Measurements from ENCODE around the gene CDC42EP4.

The CDC42EP4 gene

DNA sequence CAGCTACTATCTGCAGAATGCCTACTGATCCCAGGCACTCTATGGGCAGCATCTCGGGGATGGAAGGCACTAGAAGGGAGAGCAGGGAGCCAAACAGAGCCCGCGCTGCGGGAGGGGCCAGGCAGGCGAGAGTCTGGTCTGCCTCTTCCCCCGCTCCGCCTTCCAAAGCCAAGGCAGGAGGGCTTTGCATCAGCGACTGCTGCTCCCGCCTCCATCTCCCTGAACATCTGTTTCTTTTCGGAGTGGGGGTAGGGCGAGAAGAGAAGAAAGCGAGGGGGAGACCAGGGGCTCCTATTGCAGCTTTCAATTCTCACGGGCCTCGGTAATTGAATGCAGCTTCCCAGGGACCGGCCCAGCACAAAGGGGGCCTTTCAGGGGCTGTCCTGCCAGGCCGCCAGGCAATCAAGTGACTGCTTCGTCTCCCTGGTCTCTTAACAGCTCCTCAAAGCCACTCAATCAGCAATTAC is 31.4 kb upstream of the CDC42EP4 start:
- peak overlapping the region in 3 of 5 donors; percentile 22 to 37 (median 24) for H3K9ac ChIP-seq (ENCODE audit: low read length in 5 of 5)
- H3K4me3 ChIP-seq (ENCODE audit: low read depth in 1 of 5, low read length in 5 of 5) = peak overlapping the region in 3 of 5 donors; percentile 17 to 26 (median 24)
- no peak overlapping the region for H3K27ac ChIP-seq (ENCODE audit: low read depth, low read length)
- peaks cover 6 to 59% (median 35%) of the 10 kb centered on the region in 5 donors for H3K4me1 ChIP-seq (ENCODE audit: control insufficient read depth in 5 of 5, insufficient read depth in 5 of 5, low read length in 5 of 5)
- H3K36me3 ChIP-seq (ENCODE audit: control insufficient read depth in 5 of 5, insufficient read depth in 5 of 5, low read length in 5 of 5) = no peaks in the 10 kb centered on the region
- no peaks in the 10 kb centered on the region for H3K27me3 ChIP-seq (ENCODE audit: control insufficient read depth in 5 of 5, insufficient read depth in 4 of 5, low read length in 5 of 5)
- H3K9me3 ChIP-seq (ENCODE audit: control insufficient read depth in 5 of 5, low read length in 5 of 5) = no peaks in the 10 kb centered on the region

DNA sequence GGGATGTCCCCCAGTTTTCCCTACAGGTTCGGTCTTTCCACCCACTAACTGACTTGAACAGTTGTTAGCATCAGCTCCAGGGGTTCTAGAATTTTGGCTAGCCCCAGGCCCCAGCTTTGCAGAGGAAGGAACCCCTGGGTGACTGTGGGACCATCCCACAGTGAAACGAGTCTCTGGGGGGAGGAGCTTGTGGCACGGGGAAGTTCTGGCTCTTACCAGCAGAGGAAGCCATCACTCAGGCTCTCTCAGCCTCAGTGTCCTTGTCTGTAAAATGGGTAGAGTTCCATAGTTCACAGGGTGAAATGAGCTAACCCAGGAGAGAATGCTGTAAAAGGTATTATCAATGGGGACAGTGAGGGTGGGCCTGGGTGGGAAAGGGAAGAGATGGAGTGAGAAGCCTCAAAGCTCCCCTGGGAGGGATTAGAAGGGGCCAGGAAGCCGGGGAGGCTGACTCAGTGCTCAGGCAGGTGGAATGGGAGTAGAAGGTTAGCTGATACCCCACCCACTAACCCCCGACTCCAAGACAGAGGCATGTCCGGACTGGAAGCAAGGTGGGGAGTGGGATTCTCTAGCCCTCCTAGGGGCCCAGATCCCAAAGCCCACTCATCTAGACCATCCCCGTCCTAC is 30.9 kb upstream of the CDC42EP4 start:
- H3K27me3 ChIP-seq (ENCODE audit: control insufficient read depth in 5 of 5, insufficient read depth in 4 of 5, low read length in 5 of 5) = no peaks in the 10 kb centered on the region
- peak overlapping the region in 3 of 5 donors; percentile 22 to 37 (median 24) for H3K9ac ChIP-seq (ENCODE audit: low read length in 5 of 5)
- H3K36me3 ChIP-seq (ENCODE audit: control insufficient read depth in 5 of 5, insufficient read depth in 5 of 5, low read length in 5 of 5) = no peaks in the 10 kb centered on the region
- no peaks in the 10 kb centered on the region for H3K9me3 ChIP-seq (ENCODE audit: control insufficient read depth in 5 of 5, low read length in 5 of 5)
- no peak overlapping the region for H3K27ac ChIP-seq (ENCODE audit: low read depth, low read length)
- H3K4me1 ChIP-seq (ENCODE audit: control insufficient read depth in 5 of 5, insufficient read depth in 5 of 5, low read length in 5 of 5) = peaks cover 6 to 60% (median 40%) of the 10 kb centered on the region in 5 donors
- peak overlapping the region in 2 of 5 donors; percentile 24 to 26 for H3K4me3 ChIP-seq (ENCODE audit: low read depth in 1 of 5, low read length in 5 of 5)

DNA sequence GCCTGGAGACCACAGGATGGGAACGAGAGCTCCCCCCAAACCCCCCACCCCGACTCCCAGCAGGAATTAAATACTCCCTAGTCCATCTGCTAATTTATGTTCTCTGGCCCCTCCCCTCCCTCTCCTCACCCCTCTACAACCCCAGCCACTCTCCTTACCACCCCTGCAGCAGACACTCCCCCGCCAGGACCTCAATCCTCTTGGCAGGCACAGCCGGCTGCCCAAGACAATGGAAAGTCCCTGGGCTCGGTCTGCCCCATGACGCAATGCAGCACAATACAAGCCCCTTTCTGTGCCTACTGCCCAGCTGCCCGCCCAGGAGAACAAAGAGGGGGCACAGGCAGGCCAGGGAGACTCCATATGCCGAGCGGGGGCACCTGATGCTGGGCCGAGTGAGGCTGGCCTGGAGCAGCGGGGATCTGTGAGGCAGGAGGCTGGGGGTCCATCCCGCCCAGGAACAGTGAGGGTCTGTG is 30.3 kb upstream of the CDC42EP4 start:
- no peaks in the 10 kb centered on the region for H3K27me3 ChIP-seq (ENCODE audit: control insufficient read depth in 5 of 5, insufficient read depth in 4 of 5, low read length in 5 of 5)
- H3K9me3 ChIP-seq (ENCODE audit: control insufficient read depth in 5 of 5, low read length in 5 of 5) = no peaks in the 10 kb centered on the region
- no peaks in the 10 kb centered on the region for H3K36me3 ChIP-seq (ENCODE audit: control insufficient read depth in 5 of 5, insufficient read depth in 5 of 5, low read length in 5 of 5)
- peaks cover 4 to 54% (median 42%) of the 10 kb centered on the region in 5 donors for H3K4me1 ChIP-seq (ENCODE audit: control insufficient read depth in 5 of 5, insufficient read depth in 5 of 5, low read length in 5 of 5)
- no peak overlapping the region for H3K4me3 ChIP-seq (ENCODE audit: low read depth in 1 of 5, low read length in 5 of 5)
- H3K27ac ChIP-seq (ENCODE audit: low read depth, low read length) = no peak overlapping the region
- no peak overlapping the region for H3K9ac ChIP-seq (ENCODE audit: low read length in 5 of 5)

DNA sequence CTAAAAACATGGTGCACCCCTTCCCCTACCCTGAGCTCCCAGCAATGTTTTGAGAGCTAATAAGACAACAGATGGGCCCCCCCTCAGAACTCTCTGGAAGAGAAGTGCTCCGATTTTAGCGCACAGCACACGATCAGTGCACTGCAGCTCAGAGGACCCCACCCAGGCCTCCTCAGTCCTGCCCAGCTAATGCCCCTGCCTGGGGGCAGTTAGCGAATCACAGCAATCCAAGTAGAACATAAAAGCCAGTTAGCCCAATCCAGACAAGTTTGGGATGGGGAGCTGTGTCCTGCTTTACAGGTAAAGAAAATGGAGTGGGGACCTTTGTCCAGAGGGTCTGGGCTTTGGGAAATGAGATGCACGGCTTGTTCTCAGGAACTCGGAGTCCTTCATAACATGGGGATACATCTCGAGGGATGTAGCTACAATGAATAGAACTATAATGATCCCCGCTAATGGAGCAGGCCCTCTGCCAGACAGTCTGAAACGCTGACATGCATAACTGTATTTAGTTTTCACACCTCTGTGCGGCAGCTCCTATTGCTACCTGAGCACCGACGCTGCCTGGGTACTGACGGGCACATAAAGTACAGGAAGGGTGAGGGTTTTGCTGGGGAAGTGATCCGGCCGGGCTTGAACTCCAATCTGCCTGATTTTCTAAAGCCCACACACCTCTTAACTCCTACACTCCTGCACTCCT is 29.7 kb upstream of the CDC42EP4 start:
- Histone ChIP-seq H3K27ac (ENCODE audit: low read depth, low read length) (no peak overlapping the region), H3K4me1 (ENCODE audit: control insufficient read depth in 5 of 5, insufficient read depth in 5 of 5, low read length in 5 of 5) (peaks cover 4 to 55% (median 47%) of the 10 kb centered on the region in 5 donors), H3K27me3 (ENCODE audit: control insufficient read depth in 5 of 5, insufficient read depth in 4 of 5, low read length in 5 of 5) (no peaks in the 10 kb centered on the region), H3K36me3 (ENCODE audit: control insufficient read depth in 5 of 5, insufficient read depth in 5 of 5, low read length in 5 of 5) (no peaks in the 10 kb centered on the region), H3K4me3 (ENCODE audit: low read depth in 1 of 5, low read length in 5 of 5) (no peak overlapping the region), H3K9me3 (ENCODE audit: control insufficient read depth in 5 of 5, low read length in 5 of 5) (no peaks in the 10 kb centered on the region), H3K9ac (ENCODE audit: low read length in 5 of 5) (no peak overlapping the region)

DNA sequence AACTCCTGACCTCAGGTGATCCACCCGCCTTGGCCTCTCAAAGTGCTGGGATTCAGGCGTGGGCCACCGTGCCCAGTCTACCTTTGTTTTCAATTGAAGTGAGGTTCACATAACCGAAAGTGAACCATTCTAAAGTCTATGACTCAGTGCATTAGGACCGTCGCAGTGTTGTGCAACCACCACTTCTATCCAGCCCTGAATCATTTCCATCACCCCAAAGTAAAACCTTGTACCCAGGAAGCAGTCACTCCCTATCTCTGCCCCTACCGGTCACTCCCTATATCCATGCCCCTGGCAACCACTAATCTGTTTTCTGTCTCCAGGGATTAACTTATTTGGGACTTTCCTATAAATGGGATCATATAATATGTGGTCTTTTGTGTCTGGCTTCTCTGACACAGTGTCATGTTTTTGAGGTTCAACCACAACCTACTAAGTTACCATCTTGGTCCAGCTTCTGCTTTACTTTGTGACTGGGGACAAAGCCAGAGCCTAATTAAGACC is 28.3 kb upstream of the CDC42EP4 start:
- Histone ChIP-seq H3K4me3 (ENCODE audit: low read depth in 1 of 5, low read length in 5 of 5) (no peak overlapping the region), H3K9me3 (ENCODE audit: control insufficient read depth in 5 of 5, low read length in 5 of 5) (no peaks in the 10 kb centered on the region), H3K9ac (ENCODE audit: low read length in 5 of 5) (peak overlapping the region in 1 of 5 donors; percentile 17), H3K36me3 (ENCODE audit: control insufficient read depth in 5 of 5, insufficient read depth in 5 of 5, low read length in 5 of 5) (no peaks in the 10 kb centered on the region), H3K4me1 (ENCODE audit: control insufficient read depth in 5 of 5, insufficient read depth in 5 of 5, low read length in 5 of 5) (peaks cover 4 to 59% (median 47%) of the 10 kb centered on the region in 5 donors), H3K27ac (ENCODE audit: low read depth, low read length) (peak overlapping the region; percentile 57), H3K27me3 (ENCODE audit: control insufficient read depth in 5 of 5, insufficient read depth in 4 of 5, low read length in 5 of 5) (no peaks in the 10 kb centered on the region)

DNA sequence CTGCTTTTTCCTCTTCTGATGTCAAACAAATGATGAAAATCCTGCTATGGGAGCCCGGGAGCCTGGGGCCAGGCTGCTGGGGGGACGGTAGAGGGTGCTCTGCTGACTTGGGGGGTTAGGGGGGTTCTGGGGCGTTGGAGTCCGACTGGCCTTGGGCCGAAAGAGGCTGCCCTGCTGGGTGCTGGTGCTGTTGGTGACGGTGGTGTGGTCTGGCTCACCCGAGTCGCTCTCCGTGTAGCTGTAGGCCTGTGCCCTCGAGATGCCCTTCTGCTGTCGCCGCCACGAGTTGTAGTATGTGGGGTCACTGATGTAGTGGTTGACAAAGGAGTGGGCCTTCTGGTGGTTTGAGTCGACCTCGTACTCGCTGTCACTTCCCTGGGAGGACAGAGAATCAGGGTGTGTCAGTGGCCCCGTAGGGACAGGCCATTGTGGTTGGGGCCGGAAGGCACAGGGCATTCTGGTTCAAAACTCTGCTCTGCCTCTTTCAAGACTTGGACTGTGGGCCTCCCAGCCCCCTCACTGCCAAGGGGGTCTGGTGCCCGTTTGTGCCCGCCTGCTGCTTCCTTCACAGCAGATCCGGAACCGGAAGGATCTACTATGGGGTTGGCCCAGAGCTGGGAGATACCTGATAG is 26.9 kb upstream of the CDC42EP4 start:
- no peaks in the 10 kb centered on the region for H3K9me3 ChIP-seq (ENCODE audit: control insufficient read depth in 5 of 5, low read length in 5 of 5)
- no peak overlapping the region for H3K4me3 ChIP-seq (ENCODE audit: low read depth in 1 of 5, low read length in 5 of 5)
- H3K9ac ChIP-seq (ENCODE audit: low read length in 5 of 5) = no peak overlapping the region
- H3K36me3 ChIP-seq (ENCODE audit: control insufficient read depth in 5 of 5, insufficient read depth in 5 of 5, low read length in 5 of 5) = no peaks in the 10 kb centered on the region
- H3K4me1 ChIP-seq (ENCODE audit: control insufficient read depth in 5 of 5, insufficient read depth in 5 of 5, low read length in 5 of 5) = peaks cover 4 to 59% (median 45%) of the 10 kb centered on the region in 5 donors
- H3K27me3 ChIP-seq (ENCODE audit: control insufficient read depth in 5 of 5, insufficient read depth in 4 of 5, low read length in 5 of 5) = no peaks in the 10 kb centered on the region
- H3K27ac ChIP-seq (ENCODE audit: low read depth, low read length) = no peak overlapping the region

DNA sequence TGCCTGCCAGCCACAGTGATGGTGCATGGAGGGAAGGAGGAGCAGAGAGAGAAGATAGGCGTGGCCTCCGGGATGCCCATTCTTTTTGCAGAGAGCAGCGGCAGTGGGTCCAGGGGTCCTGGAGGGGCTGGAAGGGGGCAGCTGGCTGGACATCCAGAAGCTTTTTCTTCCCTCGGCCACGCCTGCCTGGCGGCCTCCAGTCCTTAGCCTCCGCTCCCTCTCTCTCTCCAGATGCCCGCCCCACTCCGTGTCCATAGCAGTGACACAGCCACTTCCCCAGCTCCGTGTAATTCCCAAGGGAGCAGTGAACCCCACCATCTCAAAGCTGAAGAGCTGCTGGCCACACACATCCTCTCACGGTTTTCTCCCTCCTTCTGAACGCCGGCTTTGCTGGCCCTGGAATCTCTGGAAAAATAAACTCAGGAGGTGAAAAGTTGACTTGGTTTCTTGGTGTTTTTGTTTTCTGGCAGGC is 26.3 kb upstream of the CDC42EP4 start:
- Histone ChIP-seq H3K27ac (ENCODE audit: low read depth, low read length) (no peak overlapping the region), H3K4me1 (ENCODE audit: control insufficient read depth in 5 of 5, insufficient read depth in 5 of 5, low read length in 5 of 5) (peaks cover 4 to 56% (median 42%) of the 10 kb centered on the region in 5 donors), H3K36me3 (ENCODE audit: control insufficient read depth in 5 of 5, insufficient read depth in 5 of 5, low read length in 5 of 5) (no peaks in the 10 kb centered on the region), H3K4me3 (ENCODE audit: low read depth in 1 of 5, low read length in 5 of 5) (no peak overlapping the region), H3K9me3 (ENCODE audit: control insufficient read depth in 5 of 5, low read length in 5 of 5) (no peaks in the 10 kb centered on the region), H3K27me3 (ENCODE audit: control insufficient read depth in 5 of 5, insufficient read depth in 4 of 5, low read length in 5 of 5) (no peaks in the 10 kb centered on the region), H3K9ac (ENCODE audit: low read length in 5 of 5) (no peak overlapping the region)

DNA sequence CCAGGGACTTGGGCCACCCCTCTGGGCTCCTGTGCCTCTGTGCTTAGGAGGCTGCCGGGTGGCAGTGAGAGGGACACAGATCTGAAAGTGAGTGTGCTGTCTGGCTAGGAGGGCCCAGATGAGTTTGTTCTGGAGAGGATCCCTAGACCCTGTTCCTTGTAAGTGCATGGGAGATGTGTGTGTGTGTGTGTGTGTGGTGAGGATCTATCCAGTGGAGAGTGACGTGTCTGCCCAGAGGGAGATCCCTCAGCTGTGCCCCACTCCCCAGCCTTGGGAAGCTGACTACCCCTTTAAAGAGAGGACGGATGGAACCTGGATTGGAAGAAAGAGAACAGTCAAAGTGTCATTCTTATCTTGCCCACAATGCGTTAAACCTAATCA is 25.5 kb upstream of the CDC42EP4 start:
- peaks cover 4 to 49% (median 35%) of the 10 kb centered on the region in 5 donors for H3K4me1 ChIP-seq (ENCODE audit: control insufficient read depth in 5 of 5, insufficient read depth in 5 of 5, low read length in 5 of 5)
- H3K27ac ChIP-seq (ENCODE audit: low read depth, low read length) = peak overlapping the region; percentile 30
- H3K9ac ChIP-seq (ENCODE audit: low read length in 5 of 5) = no peak overlapping the region
- H3K4me3 ChIP-seq (ENCODE audit: low read depth in 1 of 5, low read length in 5 of 5) = no peak overlapping the region
- H3K36me3 ChIP-seq (ENCODE audit: control insufficient read depth in 5 of 5, insufficient read depth in 5 of 5, low read length in 5 of 5) = no peaks in the 10 kb centered on the region
- no peaks in the 10 kb centered on the region for H3K27me3 ChIP-seq (ENCODE audit: control insufficient read depth in 5 of 5, insufficient read depth in 4 of 5, low read length in 5 of 5)
- no peaks in the 10 kb centered on the region for H3K9me3 ChIP-seq (ENCODE audit: control insufficient read depth in 5 of 5, low read length in 5 of 5)

DNA sequence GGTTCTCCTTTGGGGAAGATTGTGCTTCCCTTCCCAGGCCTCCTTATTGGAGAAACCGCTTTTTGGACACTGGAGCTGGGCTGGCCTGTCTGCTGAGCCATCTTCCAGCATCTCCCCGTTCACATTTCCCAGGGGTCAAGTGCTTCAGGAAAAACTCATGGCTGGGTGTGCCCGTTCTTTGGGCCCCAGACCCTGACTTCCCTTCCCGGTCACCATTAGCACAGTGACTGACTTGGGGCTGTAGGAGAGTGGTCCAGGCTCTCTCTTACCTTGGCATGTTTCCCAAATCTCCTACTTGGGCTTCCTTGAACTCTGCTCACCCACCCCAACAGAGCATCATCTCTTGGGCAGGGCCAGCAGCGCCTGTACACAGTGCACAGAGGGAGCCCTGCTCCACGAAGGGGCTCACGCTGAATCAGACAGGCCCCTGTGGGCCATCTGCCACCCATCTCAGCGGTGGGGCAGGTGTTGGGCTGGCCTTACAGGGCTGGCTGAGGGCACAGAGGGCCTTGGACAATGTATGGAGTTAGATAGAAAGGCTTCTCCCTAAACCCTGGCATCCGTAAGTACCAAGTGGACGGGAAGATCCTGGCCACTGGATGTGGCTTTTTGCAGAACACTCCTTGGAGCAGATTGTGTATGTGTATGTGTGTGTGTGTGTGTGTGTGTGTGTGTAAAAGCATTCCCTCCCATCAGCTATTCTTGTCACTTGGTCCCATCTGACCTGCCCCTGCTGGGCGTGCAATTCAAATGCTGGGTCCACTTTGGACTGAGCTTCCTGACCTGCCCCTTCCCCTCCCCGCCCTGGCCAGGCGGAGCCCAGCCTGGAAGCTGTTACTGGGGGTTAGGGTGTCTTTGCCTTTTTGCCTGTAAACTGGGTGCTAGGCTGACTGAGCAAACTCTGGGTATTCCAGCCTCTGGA is 24.9 kb upstream of the CDC42EP4 start:
- peak overlapping the region; percentile 30 for H3K27ac ChIP-seq (ENCODE audit: low read depth, low read length)
- H3K4me3 ChIP-seq (ENCODE audit: low read depth in 1 of 5, low read length in 5 of 5) = no peak overlapping the region
- no peaks in the 10 kb centered on the region for H3K9me3 ChIP-seq (ENCODE audit: control insufficient read depth in 5 of 5, low read length in 5 of 5)
- H3K27me3 ChIP-seq (ENCODE audit: control insufficient read depth in 5 of 5, insufficient read depth in 4 of 5, low read length in 5 of 5) = no peaks in the 10 kb centered on the region
- H3K9ac ChIP-seq (ENCODE audit: low read length in 5 of 5) = no peak overlapping the region
- H3K4me1 ChIP-seq (ENCODE audit: control insufficient read depth in 5 of 5, insufficient read depth in 5 of 5, low read length in 5 of 5) = peaks cover 4 to 43% (median 29%) of the 10 kb centered on the region in 5 donors
- no peaks in the 10 kb centered on the region for H3K36me3 ChIP-seq (ENCODE audit: control insufficient read depth in 5 of 5, insufficient read depth in 5 of 5, low read length in 5 of 5)
